Stomach (tissue), 9 donors: ENCODE results near the gene WNT3. TPM values are rescaled to one million over a fixed set of nuclear protein-coding genes. Genes with fewer than 3 reads are reported as not detected.

Source experiments
- DNase-seq, 2 donors: peaks; one replicate each; pipeline versions ENCODE4 v3.0.0 to v3.0.0-alpha.2; 2013 to 2019
- H3K27ac ChIP-seq, 5 donors: fragments of 200-600 bp in 4 of 5; sonication (generic) in 4 of 5; one replicate each; pipeline ENCODE4 v1.5.1; 2013 to 2019; ENCODE audit warnings: mild to moderate bottlenecking in 1 of 5, moderate library complexity in 1 of 5
- H3K27me3 ChIP-seq, 3 donors: fragments of 200-600 bp; sonication (generic); one replicate each; pipeline ENCODE4 v1.5.1; 2017 to 2019; ENCODE audit warnings: mixed run types in 1 of 3
- H3K36me3 ChIP-seq, 4 donors: fragments of 200-600 bp; sonication (generic); 1 replicate in 3 of 4; 2 replicates in 1 of 4; pipeline ENCODE4 v1.5.1; 2016 to 2019
- H3K4me1 ChIP-seq, 4 donors: fragments of 200-600 bp; sonication (generic); one replicate each; pipeline ENCODE4 v1.5.1; 2016 to 2019
- H3K4me3 ChIP-seq, 4 donors: fragments of 200-600 bp; sonication (generic) in 3 of 4; one replicate each; pipeline ENCODE4 v1.5.1; 2016 to 2019; ENCODE audit warnings: mild to moderate bottlenecking in 1 of 4
- H3K9me3 ChIP-seq, 4 donors: fragments of 200-600 bp; sonication (generic); one replicate each; pipeline ENCODE4 v1.5.1; 2016 to 2019
- CTCF ChIP-seq, 7 experiments: fragments of 450-650 bp in 4 of 7; fragments of 200-600 bp in 3 of 7; sonication (generic) in 3 of 7; IDR thresholded peaks; one replicate each; pipeline ENCODE4 v1.5.1; 2016 to 2019; ENCODE audit warnings: antibody characterized with exemption in 7 of 7, control low read depth in 2 of 7, mild to moderate bottlenecking in 1 of 7
- EP300 ChIP-seq: sonication (generic); formaldehyde crosslinking; IDR thresholded peaks from one replicate; pipeline ENCODE4 v1.6.1; 2017; ENCODE audit warnings: antibody characterized with exemption
- POLR2A ChIP-seq, 4 donors: fragments of 450-650 bp; IDR thresholded peaks; one replicate each; pipeline ENCODE4 v1.6.1; 2016; ENCODE audit warnings: antibody characterized with exemption in 4 of 4, control low read depth in 2 of 4, mild to moderate bottlenecking in 1 of 4, moderate library complexity in 1 of 4
- POLR2AphosphoS5 ChIP-seq, 3 donors: sonication (generic); formaldehyde crosslinking; IDR thresholded peaks; one replicate each; pipeline ENCODE4 v1.6.1; 2016; ENCODE audit warnings: antibody characterized with exemption in 3 of 3
- WGBS, 5 donors: extraction: QIAGEN DNeasy Blood & Tissue Kit in 3 of 5; methylation state at CpG; one replicate each; pipeline versions ENCODE4 v1.1.5 to v1.1.7; 2013 to 2018; 5-methylcytosine and 5-hydroxymethylcytosine counted together
- intact Hi-C: fragments of 100-400 bp; cut with DNase I; formaldehyde crosslinking; loops from one replicate; pipeline ENCODE4 v1.15.1; 2023; ENCODE audit warnings: low total_unique reads
- polyA plus RNA-seq, 3 donors: library from polyadenylated mRNA; stranded (reverse); fragments of 200-250 nt; gene quantifications; one replicate each; pipeline ENCODE4 v1.2.3, GENCODE V29; 2013
- total RNA-seq, 5 donors: library from RNA; depleted of rRNA; stranded (reverse); fragments of >200 nt; gene quantifications; one replicate each; pipeline versions ENCODE4 v1.1.0 to v1.2.3, GENCODE V29; 2014 to 2016
- donor health status: healthy with polysubstance abuse.
- donor health status: Bipolar disorder and iron deficiency.
- donor health status: healthy.

Gene WNT3
- total and polyA plus RNA-seq, 8 donors: 0.14 to 0.73 (median 0.34) TPM; not detected in 2

- Histone ChIP-seq H3K4me3 (no peak overlapping the region), H3K9me3 (no peaks in the 10 kb centered on the region), H3K4me1 (peaks cover 0 to 12% (median 0%) of the 10 kb centered on the region in 4 donors), H3K27me3 (no peaks in the 10 kb centered on the region), H3K36me3 (peaks cover 10 to 73% (median 61%) of the 10 kb centered on the region in 4 donors), H3K27ac (no peak overlapping the region)
- 83 to 90% (median 88%) methylated on average over 2 of the region's 2 CpGs for WGBS, 5 donors
- intact Hi-C loops: no loop called here
- no peak for DNase-seq
- TF ChIP-seq EP300 (no peak), POLR2AphosphoS5 (IDR thresholded peaks at IDR 0.05) (no peak), POLR2A (IDR thresholded peaks at IDR 0.05) (no peak), CTCF (IDR thresholded peaks at IDR 0.05) (no peak)
Observed at GRCh38 chr17:46756861-46757260, 61.6 kb downstream of the WNT3 start.

- WGBS, 5 donors: 78 to 85% (median 82%) methylated on average over 4 of the region's 4 CpGs
- peaks cover 0 to 12% (median 0%) of the 10 kb centered on the region in 4 donors for H3K4me1 ChIP-seq
- intact Hi-C loops: no loop called here
- TF ChIP-seq POLR2AphosphoS5 (IDR thresholded peaks at IDR 0.05) (no peak), POLR2A (IDR thresholded peaks at IDR 0.05) (no peak), EP300 (no peak), CTCF (IDR thresholded peaks at IDR 0.05) (no peak)
- H3K4me3 ChIP-seq: no peak overlapping the region
- H3K27me3 ChIP-seq: no peaks in the 10 kb centered on the region
- no peak overlapping the region for H3K27ac ChIP-seq
- DNase-seq: no peak
- H3K36me3 ChIP-seq: peaks cover 14 to 80% (median 67%) of the 10 kb centered on the region in 4 donors
- no peaks in the 10 kb centered on the region for H3K9me3 ChIP-seq
Observed at GRCh38 chr17:46756081-46756735, 62.3 kb downstream of the WNT3 start.

GRCh38 chr17:46753776-46754175 lies 64.7 kb downstream of the WNT3 start:
- Histone ChIP-seq H3K4me3 (no peak overlapping the region), H3K27ac (no peak overlapping the region), H3K4me1 (peaks cover 0 to 6% (median 0%) of the 10 kb centered on the region in 4 donors), H3K27me3 (no peaks in the 10 kb centered on the region), H3K9me3 (no peaks in the 10 kb centered on the region), H3K36me3 (peaks cover 10 to 86% (median 76%) of the 10 kb centered on the region in 4 donors)
- intact Hi-C loops: no loop called here
- no peak for DNase-seq
- no peak for TF ChIP-seq CTCF (IDR thresholded peaks at IDR 0.05)
- no peak for TF ChIP-seq EP300
- no peak for TF ChIP-seq POLR2A (IDR thresholded peaks at IDR 0.05)
- no peak for TF ChIP-seq POLR2AphosphoS5 (IDR thresholded peaks at IDR 0.05)
- 84 to 95% (median 89%) methylated on average over 3 of the region's 3 CpGs for WGBS, 5 donors

- 92 to 97% (median 95%) methylated on average over 4 of the region's 4 CpGs for WGBS, 5 donors
- H3K36me3 ChIP-seq: peaks cover 10 to 69% (median 67%) of the 10 kb centered on the region in 4 donors
- no peaks in the 10 kb centered on the region for H3K4me1 ChIP-seq
- no peak overlapping the region for H3K4me3 ChIP-seq
- H3K9me3 ChIP-seq: no peaks in the 10 kb centered on the region
- intact Hi-C loops: no loop called here
- TF ChIP-seq POLR2AphosphoS5 (IDR thresholded peaks at IDR 0.05): no peak
- no peak for TF ChIP-seq CTCF (IDR thresholded peaks at IDR 0.05)
- TF ChIP-seq POLR2A (IDR thresholded peaks at IDR 0.05): no peak
- TF ChIP-seq EP300: no peak
- H3K27me3 ChIP-seq: no peaks in the 10 kb centered on the region
- no peak overlapping the region for H3K27ac ChIP-seq
- DNase-seq: no peak
Observed at GRCh38 chr17:46751425-46751824, 67.1 kb downstream of the WNT3 start.
